Measurements from ENCODE around the gene LRP2. TPM values are rescaled to one million over a fixed set of nuclear protein-coding genes. Genes with fewer than 3 reads are reported as not detected.

Gene LRP2
- polyA plus RNA-seq, 1 of the 3 experiments (the other 2 are of a cell fraction) = not detected

DNA sequence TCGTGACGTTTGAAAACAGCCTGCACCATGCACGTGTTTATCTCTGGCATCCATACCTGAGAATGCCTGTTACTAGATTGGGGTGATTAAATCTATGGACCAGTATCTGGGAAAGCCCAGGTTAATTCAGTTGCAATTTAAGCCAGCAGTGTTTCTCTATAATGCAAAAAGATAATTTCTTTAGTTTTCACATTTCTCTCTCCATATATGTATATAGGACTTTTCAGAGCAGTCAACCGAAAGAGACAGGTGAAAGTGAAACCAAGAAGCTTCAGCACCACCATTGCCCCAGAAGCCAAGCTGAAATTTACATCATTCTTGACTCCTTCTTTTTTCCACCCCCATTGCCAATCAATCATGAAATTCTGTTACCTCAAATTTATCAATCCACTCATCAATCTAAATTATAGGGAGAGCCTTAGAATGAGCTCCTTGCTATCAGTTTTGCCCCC, 2.7 kb upstream of the LRP2 start:
- no peak for TF ChIP-seq YY1 (IDR thresholded peaks at IDR 0.05; ENCODE audit: low read depth)
- no peak for TF ChIP-seq EZH2phosphoT487 (IDR thresholded peaks at IDR 0.05; ENCODE audit: borderline replicate concordance, low read depth)
- TF ChIP-seq, protein P1, sequence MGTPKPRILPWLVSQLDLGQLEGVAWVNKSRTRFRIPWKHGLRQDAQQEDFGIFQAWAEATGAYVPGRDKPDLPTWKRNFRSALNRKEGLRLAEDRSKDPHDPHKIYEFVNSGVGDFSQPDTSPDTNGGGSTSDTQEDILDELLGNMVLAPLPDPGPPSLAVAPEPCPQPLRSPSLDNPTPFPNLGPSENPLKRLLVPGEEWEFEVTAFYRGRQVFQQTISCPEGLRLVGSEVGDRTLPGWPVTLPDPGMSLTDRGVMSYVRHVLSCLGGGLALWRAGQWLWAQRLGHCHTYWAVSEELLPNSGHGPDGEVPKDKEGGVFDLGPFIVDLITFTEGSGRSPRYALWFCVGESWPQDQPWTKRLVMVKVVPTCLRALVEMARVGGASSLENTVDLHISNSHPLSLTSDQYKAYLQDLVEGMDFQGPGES (IDR thresholded peaks at IDR 0.05; ENCODE audit: low read depth, low read length) = no peak
- no peak for TF ChIP-seq POLR2AphosphoS5 (IDR thresholded peaks at IDR 0.05; ENCODE audit: low read depth, low read length)
- no peak for TF ChIP-seq ELF1 (IDR thresholded peaks at IDR 0.05)
- TF ChIP-seq, protein P2, sequence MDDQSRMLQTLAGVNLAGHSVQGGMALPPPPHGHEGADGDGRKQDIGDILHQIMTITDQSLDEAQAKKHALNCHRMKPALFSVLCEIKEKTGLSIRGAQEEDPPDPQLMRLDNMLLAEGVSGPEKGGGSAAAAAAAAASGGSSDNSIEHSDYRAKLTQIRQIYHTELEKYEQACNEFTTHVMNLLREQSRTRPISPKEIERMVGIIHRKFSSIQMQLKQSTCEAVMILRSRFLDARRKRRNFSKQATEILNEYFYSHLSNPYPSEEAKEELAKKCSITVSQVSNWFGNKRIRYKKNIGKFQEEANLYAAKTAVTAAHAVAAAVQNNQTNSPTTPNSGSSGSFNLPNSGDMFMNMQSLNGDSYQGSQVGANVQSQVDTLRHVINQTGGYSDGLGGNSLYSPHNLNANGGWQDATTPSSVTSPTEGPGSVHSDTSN (IDR thresholded peaks at IDR 0.05) = no peak
- TF ChIP-seq RFX5 (IDR thresholded peaks at IDR 0.05; ENCODE audit: low read length) = no peak
- TF ChIP-seq TCF12 (IDR thresholded peaks at IDR 0.05) = no peak
- no peak for TF ChIP-seq NFIC (IDR thresholded peaks at IDR 0.05; ENCODE audit: borderline replicate concordance)
- TF ChIP-seq, protein P3, sequence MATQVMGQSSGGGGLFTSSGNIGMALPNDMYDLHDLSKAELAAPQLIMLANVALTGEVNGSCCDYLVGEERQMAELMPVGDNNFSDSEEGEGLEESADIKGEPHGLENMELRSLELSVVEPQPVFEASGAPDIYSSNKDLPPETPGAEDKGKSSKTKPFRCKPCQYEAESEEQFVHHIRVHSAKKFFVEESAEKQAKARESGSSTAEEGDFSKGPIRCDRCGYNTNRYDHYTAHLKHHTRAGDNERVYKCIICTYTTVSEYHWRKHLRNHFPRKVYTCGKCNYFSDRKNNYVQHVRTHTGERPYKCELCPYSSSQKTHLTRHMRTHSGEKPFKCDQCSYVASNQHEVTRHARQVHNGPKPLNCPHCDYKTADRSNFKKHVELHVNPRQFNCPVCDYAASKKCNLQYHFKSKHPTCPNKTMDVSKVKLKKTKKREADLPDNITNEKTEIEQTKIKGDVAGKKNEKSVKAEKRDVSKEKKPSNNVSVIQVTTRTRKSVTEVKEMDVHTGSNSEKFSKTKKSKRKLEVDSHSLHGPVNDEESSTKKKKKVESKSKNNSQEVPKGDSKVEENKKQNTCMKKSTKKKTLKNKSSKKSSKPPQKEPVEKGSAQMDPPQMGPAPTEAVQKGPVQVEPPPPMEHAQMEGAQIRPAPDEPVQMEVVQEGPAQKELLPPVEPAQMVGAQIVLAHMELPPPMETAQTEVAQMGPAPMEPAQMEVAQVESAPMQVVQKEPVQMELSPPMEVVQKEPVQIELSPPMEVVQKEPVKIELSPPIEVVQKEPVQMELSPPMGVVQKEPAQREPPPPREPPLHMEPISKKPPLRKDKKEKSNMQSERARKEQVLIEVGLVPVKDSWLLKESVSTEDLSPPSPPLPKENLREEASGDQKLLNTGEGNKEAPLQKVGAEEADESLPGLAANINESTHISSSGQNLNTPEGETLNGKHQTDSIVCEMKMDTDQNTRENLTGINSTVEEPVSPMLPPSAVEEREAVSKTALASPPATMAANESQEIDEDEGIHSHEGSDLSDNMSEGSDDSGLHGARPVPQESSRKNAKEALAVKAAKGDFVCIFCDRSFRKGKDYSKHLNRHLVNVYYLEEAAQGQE (IDR thresholded peaks at IDR 0.05; ENCODE audit: low read depth, low read length) = no peak
- TF ChIP-seq, protein P4, sequence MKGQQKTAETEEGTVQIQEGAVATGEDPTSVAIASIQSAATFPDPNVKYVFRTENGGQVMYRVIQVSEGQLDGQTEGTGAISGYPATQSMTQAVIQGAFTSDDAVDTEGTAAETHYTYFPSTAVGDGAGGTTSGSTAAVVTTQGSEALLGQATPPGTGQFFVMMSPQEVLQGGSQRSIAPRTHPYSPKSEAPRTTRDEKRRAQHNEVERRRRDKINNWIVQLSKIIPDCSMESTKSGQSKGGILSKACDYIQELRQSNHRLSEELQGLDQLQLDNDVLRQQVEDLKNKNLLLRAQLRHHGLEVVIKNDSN (IDR thresholded peaks at IDR 0.05; ENCODE audit: borderline replicate concordance, low read depth) = no peak
- TF ChIP-seq TAF1 (IDR thresholded peaks at IDR 0.05; ENCODE audit: borderline replicate concordance, low read depth, low read length) = no peak
- no peak for TF ChIP-seq FOXM1 (IDR thresholded peaks at IDR 0.05; ENCODE audit: low read depth)
- TF ChIP-seq RCOR1 (IDR thresholded peaks at IDR 0.05; ENCODE audit: low read length) = no peak
- TF ChIP-seq TEAD4 (IDR thresholded peaks at IDR 0.05; ENCODE audit: borderline replicate concordance, insufficient read depth) = no peak
- no peak for TF ChIP-seq CHD2 (IDR thresholded peaks at IDR 0.05; ENCODE audit: low read length, partially characterized antibody)
- TF ChIP-seq MEF2A (IDR thresholded peaks at IDR 0.05; ENCODE audit: borderline replicate concordance, low read depth) = no peak
- TF ChIP-seq, protein P5, sequence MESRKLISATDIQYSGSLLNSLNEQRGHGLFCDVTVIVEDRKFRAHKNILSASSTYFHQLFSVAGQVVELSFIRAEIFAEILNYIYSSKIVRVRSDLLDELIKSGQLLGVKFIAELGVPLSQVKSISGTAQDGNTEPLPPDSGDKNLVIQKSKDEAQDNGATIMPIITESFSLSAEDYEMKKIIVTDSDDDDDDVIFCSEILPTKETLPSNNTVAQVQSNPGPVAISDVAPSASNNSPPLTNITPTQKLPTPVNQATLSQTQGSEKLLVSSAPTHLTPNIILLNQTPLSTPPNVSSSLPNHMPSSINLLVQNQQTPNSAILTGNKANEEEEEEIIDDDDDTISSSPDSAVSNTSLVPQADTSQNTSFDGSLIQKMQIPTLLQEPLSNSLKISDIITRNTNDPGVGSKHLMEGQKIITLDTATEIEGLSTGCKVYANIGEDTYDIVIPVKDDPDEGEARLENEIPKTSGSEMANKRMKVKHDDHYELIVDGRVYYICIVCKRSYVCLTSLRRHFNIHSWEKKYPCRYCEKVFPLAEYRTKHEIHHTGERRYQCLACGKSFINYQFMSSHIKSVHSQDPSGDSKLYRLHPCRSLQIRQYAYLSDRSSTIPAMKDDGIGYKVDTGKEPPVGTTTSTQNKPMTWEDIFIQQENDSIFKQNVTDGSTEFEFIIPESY (IDR thresholded peaks at IDR 0.05; ENCODE audit: borderline replicate concordance, low read depth) = no peak
- no peak for TF ChIP-seq SMC3 (IDR thresholded peaks at IDR 0.05; ENCODE audit: low read depth, low read length)
- TF ChIP-seq, protein P6, sequence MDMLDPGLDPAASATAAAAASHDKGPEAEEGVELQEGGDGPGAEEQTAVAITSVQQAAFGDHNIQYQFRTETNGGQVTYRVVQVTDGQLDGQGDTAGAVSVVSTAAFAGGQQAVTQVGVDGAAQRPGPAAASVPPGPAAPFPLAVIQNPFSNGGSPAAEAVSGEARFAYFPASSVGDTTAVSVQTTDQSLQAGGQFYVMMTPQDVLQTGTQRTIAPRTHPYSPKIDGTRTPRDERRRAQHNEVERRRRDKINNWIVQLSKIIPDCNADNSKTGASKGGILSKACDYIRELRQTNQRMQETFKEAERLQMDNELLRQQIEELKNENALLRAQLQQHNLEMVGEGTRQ (IDR thresholded peaks at IDR 0.05; ENCODE audit: borderline replicate concordance, low read depth, low read length) = no peak
- POLR2A ChIA-PET = no interaction called here
- peak overlapping the region; percentile 72; the same call in 1 of the 2 replicates for H2AFZ ChIP-seq (ENCODE audit: low read depth)

More for the DNA sequence above, 2.7 kb upstream of the LRP2 start:
- Histone ChIP-seq H3K4me1 (ENCODE audit: control insufficient read depth in 1 of 2, insufficient read depth in 2 of 2, low read depth in 1 of 2, low read length in 1 of 2) (peaks cover 17 to 31% of the 10 kb centered on the region in 2 experiments; a peak in 2 of 4 replicates), H3K4me2 (peak overlapping the region; percentile 88), H3K27ac (ENCODE audit: low read depth in 2 of 2, low read length in 1 of 2) (no peak overlapping the region), H3K9ac (no peak overlapping the region), H3K27me3 (ENCODE audit: insufficient read depth) (peaks cover 43% of the 10 kb centered on the region), H3K9me3 (no peaks in the 10 kb centered on the region), H4K20me1 (ENCODE audit: insufficient read depth) (no peaks in the 10 kb centered on the region), H3K36me3 (replicated peaks in 1 of 2; ENCODE audit: control insufficient read depth in 1 of 2, insufficient read depth in 2 of 2, low read length in 1 of 2) (no peaks in the 10 kb centered on the region), H3K79me2 (ENCODE audit: insufficient read depth) (no peaks in the 10 kb centered on the region), H3F3A (replicated peaks; ENCODE audit: insufficient read depth) (no peaks in the 10 kb centered on the region), H3K4me3 (ENCODE audit: low read depth in 2 of 2, low read length in 1 of 2) (peak overlapping the region; percentile 45 to 57), H3K9me2 (no peaks in the 10 kb centered on the region)
- WGBS (ENCODE audit: low lambda C conversion rate) = 50% methylated on average over 4 of the region's 4 CpGs
- CTCF ChIA-PET = interaction anchor here (0.7 to 1.7 kb wide), 4 partner anchors 22 to 143 kb away, joined by 3 to 4 read pairs (median 4); no protein-coding TSS in a partner anchor
- DNase-seq = no peak
